Fibroblast of lung (primary cell): Measurements from ENCODE around the gene ANKFY1. TPM values are rescaled to one million over a fixed set of nuclear protein-coding genes. Genes with fewer than 3 reads are reported as not detected.

Source experiments
- DNase-seq, 2 donors: peaks; one replicate each; pipeline versions ENCODE4 v3.0.0 to v3.0.0-alpha.2; 2010; ENCODE audit warnings: low read depth in 2 of 2
- H2AFZ ChIP-seq: 2 replicates; pipeline ENCODE4 v1.5.1; 2012; ENCODE audit warnings: low read length, control low read depth, inconsistent platforms
- H3K27ac ChIP-seq: 2 replicates; pipeline ENCODE4 v1.5.1; 2011; ENCODE audit warnings: low read length, control low read depth; ENCODE audit not compliant: insufficient read depth
- H3K27me3 ChIP-seq: 2 replicates; pipeline ENCODE4 v1.5.1; 2011; ENCODE audit warnings: mild to moderate bottlenecking, low read length; ENCODE audit not compliant: control insufficient read depth, insufficient read depth
- H3K36me3 ChIP-seq: 2 replicates; pipeline ENCODE4 v1.5.1; 2011; ENCODE audit warnings: low read length; ENCODE audit not compliant: control insufficient read depth, insufficient read depth
- H3K4me1 ChIP-seq: 2 replicates; pipeline ENCODE4 v1.5.1; 2011; ENCODE audit warnings: low read length; ENCODE audit not compliant: control insufficient read depth, insufficient read depth; ENCODE audit errors: extremely low read depth
- H3K4me2 ChIP-seq: 2 replicates; pipeline ENCODE4 v1.5.1; 2011; ENCODE audit warnings: low read length, control low read depth; ENCODE audit not compliant: insufficient read depth; ENCODE audit errors: extremely low read depth
- H3K4me3 ChIP-seq, 4 experiments: fragments of 200-600 bp in 1 of 4; sonication (generic) in 1 of 4; replicated peaks in 1 of 4; 2 replicates each; pipeline ENCODE4 v1.5.1; 2011 to 2016; ENCODE audit warnings: low read length in 4 of 4, low read depth in 3 of 4, mild to moderate bottlenecking in 3 of 4, control low read depth in 2 of 4, inconsistent platforms in 1 of 4, mixed read lengths in 1 of 4; ENCODE audit not compliant: insufficient read depth in 1 of 4; ENCODE audit errors: control extremely low read depth in 1 of 4
- H3K79me2 ChIP-seq: 2 replicates; pipeline ENCODE4 v1.5.1; 2012; ENCODE audit warnings: mild to moderate bottlenecking, low read length, inconsistent platforms; ENCODE audit not compliant: control insufficient read depth, insufficient read depth
- H3K9ac ChIP-seq: 2 replicates; pipeline ENCODE4 v1.5.1; 2011; ENCODE audit warnings: mild to moderate bottlenecking, low read length, control low read depth; ENCODE audit not compliant: insufficient read depth
- H3K9me3 ChIP-seq: 2 replicates; pipeline ENCODE4 v1.5.1; 2012; ENCODE audit warnings: low read depth, low read length; ENCODE audit not compliant: control insufficient read depth, insufficient read depth
- H4K20me1 ChIP-seq: 2 replicates; pipeline ENCODE4 v1.5.1; 2011; ENCODE audit warnings: low read length; ENCODE audit not compliant: control insufficient read depth, insufficient read depth; ENCODE audit errors: extremely low read depth
- CTCF ChIP-seq, 2 donors: IDR thresholded peaks in 1 of 2; conservative IDR thresholded peaks in 1 of 2; 1 replicate in 1 of 2; 2 replicates in 1 of 2; pipeline ENCODE4 v1.5.1; 2011 to 2012; ENCODE audit warnings: low read length in 2 of 2, control low read depth in 1 of 2, inconsistent platforms in 1 of 2, low read depth in 1 of 2, mild to moderate bottlenecking in 1 of 2
- EZH2 ChIP-seq: IDR thresholded peaks from 2 replicates; pipeline ENCODE4 v1.5.1; 2012; ENCODE audit warnings: low read length, control low read depth, mild to moderate bottlenecking; ENCODE audit errors: missing control alignments
- polyA plus RNA-seq, 2 donors: library from polyadenylated mRNA; depleted of rRNA in 1 of 2; stranded (reverse) in 1 of 2; unstranded in 1 of 2; fragments of >200 nt; gene quantifications; 2 replicates each; pipeline ENCODE4 v1.2.1, GENCODE V29; 2011 to 2012; ENCODE audit warnings: missing spikeins in 1 of 2
- total RNA-seq: library from RNA; depleted of rRNA; stranded (reverse); fragments of >200 nt; gene quantifications from 2 replicates; pipeline ENCODE4 v1.2.1, GENCODE V29; 2014

ANKFY1 gene
- total and polyA plus RNA-seq, 2 donors (not counting 1 experiment from before 2014, with no cell fraction given): 26.1 to 34.0 TPM

- Histone ChIP-seq H3K9me3 (no peaks in the 10 kb centered on the region), H3K9ac (no peak overlapping the region), H3K4me3 (peak overlapping the region; percentile 21 to 38 (median 22)), H3K4me1 (peaks cover 19% of the 10 kb centered on the region), H3K27me3 (no peaks in the 10 kb centered on the region), H3K27ac (peak overlapping the region; percentile 78), H3K4me2 (peak overlapping the region; percentile 84), H4K20me1 (no peaks in the 10 kb centered on the region), H3K79me2 (peaks cover 6% of the 10 kb centered on the region), H2AFZ (no peak overlapping the region), H3K36me3 (peaks cover 2% of the 10 kb centered on the region)
- TF ChIP-seq EZH2 (no peak), CTCF (conservative IDR thresholded peaks at IDR 0.05 in 1 of 2, IDR thresholded peaks at IDR 0.05 in 1 of 2; ENCODE audit: low read depth in 1 of 2, low read length in 2 of 2) (no peak)
- peak; percentile 97 to 99 for DNase-seq
Measured at GRCh38 chr17:4229627-4230541, 33.9 kb downstream of the ANKFY1 start.

GRCh38 chr17:4221899-4222659 is 41.7 kb downstream of the ANKFY1 start:
- Histone ChIP-seq H3K9me3 (no peaks in the 10 kb centered on the region), H3K4me2 (no peak overlapping the region), H3K27me3 (no peaks in the 10 kb centered on the region), H3K36me3 (peaks cover 3% of the 10 kb centered on the region), H2AFZ (no peak overlapping the region), H4K20me1 (no peaks in the 10 kb centered on the region), H3K9ac (no peak overlapping the region), H3K79me2 (no peaks in the 10 kb centered on the region), H3K4me1 (peaks cover 2% of the 10 kb centered on the region), H3K4me3 (no peak overlapping the region), H3K27ac (no peak overlapping the region)
- TF ChIP-seq EZH2 (no peak), CTCF (conservative IDR thresholded peaks at IDR 0.05 in 1 of 2, IDR thresholded peaks at IDR 0.05 in 1 of 2; ENCODE audit: low read depth in 1 of 2, low read length in 2 of 2) (no peak)
- DNase-seq: no peak

- Histone ChIP-seq H3K4me2 (no peak overlapping the region), H3K27ac (no peak overlapping the region), H3K79me2 (no peaks in the 10 kb centered on the region), H3K4me1 (peaks cover 2% of the 10 kb centered on the region), H4K20me1 (no peaks in the 10 kb centered on the region), H3K9ac (no peak overlapping the region), H3K27me3 (no peaks in the 10 kb centered on the region), H3K4me3 (no peak overlapping the region), H3K36me3 (peaks cover 5% of the 10 kb centered on the region), H3K9me3 (no peaks in the 10 kb centered on the region), H2AFZ (no peak overlapping the region)
- no peak for DNase-seq
- TF ChIP-seq EZH2: no peak
Measured at GRCh38 chr17:4221163-4221562, 42.6 kb downstream of the ANKFY1 start.
